ENCODE data around the gene MOGAT3.

- TF ChIP-seq CTCF (IDR thresholded peaks at IDR 0.05; ENCODE audit: low read length) (no peak), EZH2 (IDR thresholded peaks at IDR 0.05; ENCODE audit: borderline replicate concordance, low read length) (no peak)
These were observed 24.8 kb upstream of the MOGAT3 start for GRCh38 chr7:101225650-101226049.

All from OCI-LY1 (cell line).